ENCODE data around the gene HECW1.
"Not testable (repeated sequence)": the region's sequence is repeated elsewhere in the genome, so short reads cannot be mapped to it uniquely, and the experiment has no call there.

Gene HECW1

DNA sequence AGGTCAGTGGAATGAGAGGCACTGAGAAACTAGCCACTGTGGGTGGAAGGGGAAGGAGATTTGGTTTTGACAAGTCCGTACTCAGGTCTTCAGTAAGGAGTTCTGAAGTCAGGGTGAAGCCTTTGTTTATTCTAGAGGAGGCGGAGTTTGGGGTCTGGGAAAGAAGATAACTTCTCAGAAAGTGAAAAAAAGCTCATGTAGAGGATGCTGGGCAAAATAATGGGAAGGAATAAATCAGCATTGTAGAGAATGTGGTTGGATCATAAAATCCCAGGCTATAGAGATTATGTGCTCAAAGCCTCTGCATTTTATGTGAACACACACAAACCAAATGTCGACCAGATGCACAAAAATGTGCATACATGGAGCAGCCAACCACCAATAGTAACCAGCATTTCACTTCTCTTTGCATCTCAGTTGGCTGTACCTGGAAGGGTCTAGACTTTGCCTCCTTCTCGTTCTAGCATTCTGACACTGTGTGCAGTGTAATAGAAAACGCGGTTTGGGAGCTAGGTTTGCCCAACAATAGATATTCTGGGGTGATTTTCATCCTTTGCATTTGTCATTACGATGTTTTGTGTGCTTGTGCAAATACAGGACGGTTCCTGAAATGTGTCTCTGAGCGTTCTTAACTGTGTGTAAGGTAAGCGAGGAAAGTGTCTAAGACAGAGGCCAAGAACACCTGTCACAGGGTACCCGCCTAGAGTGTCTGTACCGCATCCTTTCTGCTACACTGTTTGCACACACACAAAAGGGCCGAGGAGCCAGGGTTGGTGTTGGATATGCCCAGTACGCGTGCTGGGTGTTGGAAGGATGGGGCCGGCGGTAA lies 603 bp upstream of the HECW1 start:
- peak in 2 of 51 donors; percentile 43 to 57 for DNase-seq

DNA sequence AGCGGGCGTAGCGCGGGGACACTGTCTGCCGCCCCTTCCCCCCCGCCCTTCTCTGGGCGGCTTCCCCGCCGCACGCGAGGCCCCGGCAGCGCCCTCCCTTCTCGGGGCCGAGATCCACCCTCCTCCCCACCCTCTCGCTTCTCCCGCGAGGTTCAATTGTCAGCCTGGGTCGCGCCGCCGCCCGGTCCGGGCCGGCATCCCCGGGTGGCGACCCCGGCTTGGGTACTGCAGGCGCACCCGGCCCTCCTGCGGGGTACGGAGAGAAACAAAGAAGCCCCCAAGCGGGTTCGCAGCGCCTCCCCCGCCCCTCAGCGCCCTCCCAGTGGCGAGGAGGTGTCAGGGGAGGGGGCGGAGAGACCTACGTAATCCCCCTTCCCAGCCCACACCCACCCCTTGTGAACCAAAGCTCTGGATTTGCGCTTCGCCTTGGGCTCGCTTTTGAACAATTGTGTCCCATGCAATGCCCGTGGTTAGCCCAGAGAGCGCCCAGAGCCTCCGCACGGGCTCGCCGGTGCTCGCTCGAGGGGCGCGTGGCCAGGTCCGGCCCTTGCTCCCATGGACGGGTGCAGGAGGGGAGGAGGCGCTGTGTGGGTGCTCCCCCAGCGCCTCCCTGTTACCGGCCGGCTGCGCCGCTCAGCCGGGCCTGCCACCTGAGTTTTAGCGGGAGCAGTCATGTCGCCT lies 634 bp downstream of the HECW1 start:
- DNase-seq = peak in 23 of 51 donors; percentile 4 to 69 (median 24)

DNA sequence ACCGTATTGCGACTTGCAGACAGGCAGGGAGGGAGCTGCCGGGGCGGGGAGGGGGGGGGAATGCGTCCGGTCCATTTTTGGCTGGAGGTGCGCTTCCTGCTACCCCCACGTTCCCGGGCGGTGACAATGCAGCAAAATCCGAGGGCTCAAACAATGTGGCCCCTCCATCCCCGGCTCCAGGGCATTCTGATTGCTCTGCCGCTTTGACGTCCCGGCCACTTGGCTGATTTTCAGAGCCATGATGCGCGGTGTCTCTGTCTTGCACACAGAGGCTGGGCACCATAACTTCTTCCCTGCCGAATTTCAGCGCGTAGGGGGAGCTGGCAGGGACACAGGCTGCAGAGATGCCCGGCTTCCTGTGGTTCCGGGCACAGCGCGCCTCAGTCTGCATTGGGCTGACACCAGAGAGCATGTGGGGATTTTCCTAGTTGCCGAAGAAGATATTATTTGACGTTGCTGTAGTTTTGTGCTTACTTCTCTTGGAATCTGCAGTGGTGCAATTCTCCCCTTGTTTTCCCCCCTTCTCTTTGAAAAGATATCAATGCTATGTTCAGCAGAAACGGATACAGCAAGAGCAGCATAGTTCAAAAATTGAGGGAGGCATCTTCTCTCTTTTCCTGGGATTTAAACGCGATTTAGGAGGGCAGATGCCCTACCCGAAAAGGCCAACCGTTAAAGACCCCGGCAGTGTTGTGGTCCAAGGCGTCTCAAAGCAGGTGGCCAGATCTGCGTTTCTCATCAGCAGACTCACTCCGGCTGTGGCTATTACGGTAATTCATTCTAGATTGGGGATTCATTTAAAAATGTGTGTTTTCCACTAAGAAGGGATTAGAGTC lies 1.4 kb downstream of the HECW1 start:
- peak in 13 of 51 donors; percentile 6 to 69 (median 20) for DNase-seq

DNA sequence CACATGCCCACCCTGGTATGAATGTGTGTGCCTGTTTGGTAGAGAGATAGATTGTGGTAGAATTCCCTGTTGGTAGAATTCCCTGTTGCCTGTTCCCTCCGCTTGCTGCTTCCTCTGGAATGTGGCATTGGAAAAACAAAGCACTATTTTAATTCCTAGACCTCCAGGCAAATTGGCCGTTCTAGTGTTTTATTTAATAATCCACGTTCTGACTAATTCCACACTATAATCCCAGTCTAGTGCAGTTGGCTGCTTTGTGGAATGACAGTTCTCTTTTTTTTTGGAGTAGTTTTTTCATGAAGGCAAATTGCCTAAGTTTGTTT lies 2.0 kb downstream of the HECW1 start:
- no peak for DNase-seq

DNA sequence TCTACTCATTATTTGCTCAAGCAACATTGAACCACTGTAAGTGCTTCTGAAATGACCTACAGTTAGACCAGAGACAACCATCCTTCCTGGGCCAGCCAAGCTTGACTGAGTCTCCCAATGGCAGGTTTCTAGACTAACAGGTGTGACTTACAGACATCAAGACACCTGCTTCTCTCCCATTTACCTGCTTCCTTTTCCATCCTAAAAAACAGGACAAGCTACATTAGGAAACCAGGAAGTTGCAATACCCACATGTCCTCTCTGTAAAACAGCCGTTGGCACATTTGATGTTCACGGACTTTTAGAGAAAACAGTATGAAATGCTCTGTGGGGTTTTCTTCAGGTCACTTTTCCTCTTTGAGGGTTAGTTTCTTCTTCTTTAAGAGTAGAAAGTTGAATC lies 4.0 kb downstream of the HECW1 start:
- DNase-seq = no peak

DNA sequence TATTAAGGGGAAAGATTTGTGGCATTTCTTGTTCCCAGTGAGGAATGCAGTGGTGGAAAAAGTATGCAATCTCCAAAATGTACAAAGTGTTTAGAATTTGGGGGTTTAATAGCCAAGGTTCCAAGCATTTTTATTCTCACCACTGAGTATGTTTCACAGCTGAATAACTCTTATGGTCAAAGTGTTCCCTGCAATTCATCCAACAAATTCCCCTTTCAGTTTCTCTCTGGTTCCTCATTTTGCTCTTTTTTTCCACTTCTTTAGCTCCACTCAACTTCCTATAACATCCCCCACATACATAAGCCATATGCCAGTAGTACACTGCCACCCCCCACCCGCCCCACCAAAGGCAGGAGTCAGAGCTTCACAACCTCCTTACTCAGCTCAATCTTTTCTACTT lies 4.6 kb downstream of the HECW1 start:
- DNase-seq = no peak

DNA sequence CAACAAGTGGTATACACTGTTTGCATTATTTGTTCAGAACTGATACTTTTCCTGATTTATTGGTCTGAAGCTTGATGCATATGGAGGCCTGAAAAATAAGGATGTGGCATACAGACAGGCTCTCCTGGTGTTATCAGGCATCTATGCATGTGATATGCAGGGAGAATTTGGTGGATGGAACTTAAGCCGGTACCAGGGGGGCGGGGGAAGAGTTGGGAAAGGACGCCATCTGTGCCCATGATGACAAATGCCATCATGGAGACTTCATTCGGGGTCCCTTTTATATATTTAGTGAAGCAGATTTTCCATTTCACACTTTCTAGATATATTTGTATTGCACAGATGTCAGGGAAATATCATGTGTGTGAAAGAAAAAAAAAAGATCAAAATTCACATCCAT lies 5.4 kb downstream of the HECW1 start:
- no peak for DNase-seq

DNA sequence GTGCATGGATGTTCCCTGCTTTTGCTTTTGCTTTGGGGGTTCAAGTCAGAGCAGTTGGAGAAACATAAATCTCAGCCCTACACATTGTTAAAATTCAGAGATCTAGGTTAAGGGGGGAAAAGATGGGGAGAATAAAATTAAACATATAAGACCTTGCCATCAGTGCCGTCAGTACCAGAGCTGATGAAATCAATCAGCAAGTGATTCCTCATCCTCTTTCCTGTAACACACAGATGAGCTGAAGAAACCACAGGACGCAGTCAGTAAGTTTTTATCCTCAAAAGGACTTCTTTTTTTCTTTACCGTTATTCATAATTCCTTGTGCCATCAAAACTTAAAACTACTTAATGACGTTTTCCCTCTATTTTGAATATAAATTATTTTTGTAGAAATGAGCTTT lies 5.9 kb downstream of the HECW1 start:
- no peak for DNase-seq

DNA sequence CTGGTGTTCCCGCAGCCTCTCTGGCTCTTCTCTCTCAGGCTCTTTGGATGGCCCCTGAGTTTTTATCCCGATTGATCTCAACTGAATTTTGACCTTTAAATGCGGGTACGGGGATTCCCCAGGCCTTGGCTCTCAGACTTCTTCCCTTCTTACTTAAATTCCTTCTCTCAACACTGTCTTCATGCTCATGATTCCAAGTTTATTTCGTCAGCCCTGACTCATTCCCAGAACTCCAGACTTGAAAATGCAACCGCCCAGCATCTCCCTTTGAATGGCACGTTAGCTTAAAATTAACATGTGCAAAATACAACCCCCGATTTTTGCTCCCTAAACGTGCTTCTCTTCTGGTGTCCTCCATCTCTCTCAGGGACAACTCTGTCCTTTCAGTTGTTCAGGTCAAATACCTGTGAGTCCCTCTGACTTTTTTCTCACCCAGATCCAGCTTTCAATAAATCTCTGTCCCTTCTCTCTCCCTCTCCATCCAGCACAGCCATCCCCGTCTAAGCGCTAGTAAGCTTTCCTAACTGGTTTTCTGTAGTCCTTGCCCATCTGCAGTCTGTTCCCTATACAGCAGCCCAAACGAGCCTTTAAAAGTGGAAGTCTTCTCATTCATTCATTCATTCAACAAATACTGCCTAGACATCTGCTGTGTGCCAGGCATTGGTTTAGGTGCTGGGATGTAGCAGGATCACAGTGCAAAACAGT lies 7.1 kb downstream of the HECW1 start:
- no peak for DNase-seq

DNA sequence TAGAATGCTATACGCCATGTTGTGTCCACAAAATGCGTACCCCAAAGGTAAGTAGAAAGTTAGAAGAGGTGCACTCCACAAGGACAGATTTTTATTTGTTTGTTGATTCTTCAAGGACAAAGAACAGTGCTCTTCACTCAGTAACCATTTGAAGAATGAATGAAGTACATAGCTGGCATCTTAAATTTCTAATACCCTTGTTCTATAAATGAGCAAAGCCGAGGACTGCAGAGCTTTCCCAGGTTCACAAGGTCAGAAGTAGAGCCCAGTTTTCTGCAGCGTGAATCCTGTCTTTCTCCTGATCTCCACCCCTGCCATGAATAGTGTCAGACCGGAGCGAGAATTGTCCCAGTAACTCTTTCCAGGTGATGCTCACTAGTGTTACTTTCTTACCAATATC lies 9.5 kb downstream of the HECW1 start:
- no peak for DNase-seq

DNA sequence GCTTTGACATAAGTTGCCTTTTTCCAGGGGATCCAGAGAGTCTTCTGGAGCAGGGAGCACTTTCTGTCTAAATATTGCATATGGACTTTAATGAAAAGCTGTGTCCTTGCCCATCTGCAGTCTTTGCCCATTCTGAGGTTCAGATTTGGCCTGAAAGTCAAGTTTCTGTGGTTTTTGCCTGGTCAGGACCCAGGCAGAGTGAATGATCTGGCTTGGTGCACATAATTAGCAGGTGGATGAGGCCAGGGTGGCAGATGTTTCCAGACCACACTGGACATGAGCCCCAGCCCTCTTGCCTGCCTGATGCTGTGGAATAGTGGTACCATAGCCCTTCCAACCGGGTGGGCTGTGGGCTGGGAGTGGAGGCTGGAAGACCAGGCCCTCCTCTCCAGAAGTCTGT lies 11.0 kb downstream of the HECW1 start:
- DNase-seq = no peak

DNA sequence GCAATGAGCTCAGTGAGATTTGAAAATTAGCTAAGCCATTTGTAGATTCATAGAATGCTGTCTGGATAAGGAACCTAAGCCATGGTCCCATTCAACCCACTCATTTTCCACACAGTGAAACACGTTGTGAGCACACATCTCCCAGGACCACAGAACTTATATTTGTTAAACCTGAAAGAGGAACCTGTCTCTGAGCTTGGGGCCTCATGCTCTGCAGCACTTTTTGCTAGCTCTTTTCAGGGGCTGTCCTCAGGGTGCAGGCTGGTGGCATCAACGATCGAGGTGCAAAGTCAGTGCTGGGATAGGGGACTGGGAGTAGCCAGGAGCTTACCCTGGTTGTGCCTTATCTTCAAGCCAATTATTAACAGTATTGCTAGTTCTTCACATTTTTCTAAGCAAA lies 11.9 kb downstream of the HECW1 start:
- DNase-seq = no peak

DNA sequence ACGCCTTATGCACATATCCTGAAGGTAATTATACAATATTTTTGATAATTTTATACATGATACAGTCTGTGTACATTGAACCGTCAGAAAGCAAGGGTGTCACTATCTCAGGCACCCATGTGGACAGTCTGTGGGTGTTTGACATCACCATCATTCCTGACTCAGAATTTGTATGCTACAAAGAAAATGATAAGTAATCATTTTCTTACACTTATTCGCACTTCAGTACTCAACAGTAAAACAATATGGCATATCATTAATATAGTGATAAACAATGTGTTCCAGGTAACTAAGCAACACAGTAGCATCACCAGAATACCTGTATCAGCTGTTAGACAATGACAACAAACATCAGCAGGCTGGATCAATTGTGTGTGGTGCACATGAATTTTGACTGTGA lies 17.9 kb downstream of the HECW1 start:
- no peak for DNase-seq

DNA sequence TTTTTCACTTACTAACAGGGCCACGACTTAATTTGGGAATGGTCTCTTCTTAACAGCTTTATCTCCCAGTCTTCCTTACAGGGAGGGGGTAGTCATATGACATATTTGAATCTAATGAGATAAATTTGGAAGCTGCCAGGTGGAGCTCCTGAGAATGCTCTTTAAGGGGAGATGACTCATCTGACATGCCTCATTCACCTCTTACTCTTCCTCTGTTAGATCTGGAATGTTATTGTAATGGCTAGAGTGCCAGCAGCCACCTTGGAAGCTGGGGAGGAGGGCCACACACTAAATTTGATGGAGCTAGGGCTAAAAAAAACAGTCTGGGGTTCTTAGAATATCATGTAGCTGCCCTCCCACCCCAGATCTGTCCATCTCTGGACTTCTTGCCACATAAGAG lies 22.7 kb downstream of the HECW1 start:
- no peak for DNase-seq

DNA sequence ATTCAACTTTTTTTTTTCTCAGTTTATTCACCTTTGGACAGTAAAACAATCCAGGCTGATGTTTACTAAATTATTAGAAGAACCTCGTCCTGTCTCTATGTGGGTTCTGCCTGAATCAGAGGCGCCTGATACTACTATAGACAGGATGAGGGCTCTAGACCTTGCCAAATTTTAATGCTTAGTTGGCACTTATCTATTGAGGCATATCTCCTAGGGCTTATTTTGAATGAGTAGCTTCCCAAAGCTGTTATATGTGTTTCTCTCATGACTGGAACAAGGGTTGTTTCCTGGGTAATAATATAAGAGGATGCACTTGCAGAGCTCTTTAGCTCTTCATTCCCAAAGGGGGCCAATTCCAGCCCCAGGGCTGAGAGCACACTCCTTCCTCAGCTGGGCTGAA lies 23.6 kb downstream of the HECW1 start:
- no peak for DNase-seq

DNA sequence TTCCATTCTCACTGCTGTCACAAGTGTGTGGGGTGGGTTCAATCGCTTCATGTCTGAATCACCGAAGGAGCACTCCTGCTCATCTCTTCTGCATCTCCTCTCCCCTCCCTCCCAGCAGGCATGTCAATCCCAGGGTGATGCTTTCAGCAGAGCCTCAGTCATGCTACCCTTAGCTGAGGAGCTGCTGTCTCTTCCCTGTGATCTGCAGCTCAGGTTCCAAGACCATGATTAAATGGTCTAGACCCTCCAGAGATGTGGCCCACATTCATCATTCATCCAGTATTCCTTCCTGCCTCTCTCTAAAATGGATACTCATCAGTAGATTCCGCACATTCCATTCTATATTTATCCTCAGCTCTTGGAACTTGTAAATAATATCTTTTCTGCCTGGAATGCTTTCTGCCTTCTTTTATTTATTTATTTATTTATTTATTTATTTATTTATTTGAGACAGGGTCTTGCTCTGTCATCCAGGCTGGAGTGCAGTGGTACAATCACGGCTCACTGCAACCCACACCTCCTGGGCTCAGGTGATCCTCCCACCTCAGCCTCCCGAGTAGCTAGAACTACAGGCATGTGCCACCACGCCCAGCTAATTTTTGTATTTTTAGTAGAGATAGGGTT lies 24.8 kb downstream of the HECW1 start:
- not testable (repeated sequence) for DNase-seq

DNA sequence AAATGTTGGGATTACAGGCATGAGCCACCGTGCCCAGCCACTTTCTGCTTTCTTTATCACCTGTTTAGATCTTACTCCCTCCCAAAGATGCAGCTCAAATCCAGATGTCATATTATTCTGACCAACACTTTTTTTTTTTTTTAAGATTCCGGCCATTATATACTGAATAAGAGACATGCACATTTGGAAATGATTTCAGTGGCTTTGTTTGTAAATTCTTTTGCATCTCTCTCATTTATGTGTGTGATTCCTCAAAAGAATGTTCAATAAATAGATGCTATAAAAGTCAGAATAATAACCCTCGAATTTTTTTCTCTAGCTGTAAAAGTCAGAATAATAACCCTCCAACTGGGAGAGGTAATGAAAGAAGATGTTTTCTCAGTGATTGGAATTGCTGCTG lies 25.4 kb downstream of the HECW1 start:
- no peak for DNase-seq

DNA sequence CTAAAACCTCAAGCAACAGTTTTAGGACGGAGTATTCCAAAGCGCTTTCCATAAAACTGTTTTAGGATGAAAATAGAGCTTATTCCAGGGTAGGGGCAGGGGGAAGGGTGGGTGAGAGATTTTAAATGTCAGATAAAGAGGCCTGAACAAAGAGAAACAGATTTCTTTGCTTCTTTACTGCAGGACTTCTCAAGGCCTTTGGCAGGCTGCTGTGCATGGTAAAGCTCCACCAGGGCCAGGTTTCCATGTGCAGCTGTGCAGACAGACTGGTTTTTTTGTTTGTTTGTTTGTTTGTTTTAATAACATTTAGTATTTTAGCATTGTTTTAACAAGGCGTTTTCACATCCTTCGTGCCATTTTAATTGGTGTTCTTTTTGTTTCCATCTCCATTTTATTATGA lies 26.3 kb downstream of the HECW1 start:
- no peak for DNase-seq

DNA sequence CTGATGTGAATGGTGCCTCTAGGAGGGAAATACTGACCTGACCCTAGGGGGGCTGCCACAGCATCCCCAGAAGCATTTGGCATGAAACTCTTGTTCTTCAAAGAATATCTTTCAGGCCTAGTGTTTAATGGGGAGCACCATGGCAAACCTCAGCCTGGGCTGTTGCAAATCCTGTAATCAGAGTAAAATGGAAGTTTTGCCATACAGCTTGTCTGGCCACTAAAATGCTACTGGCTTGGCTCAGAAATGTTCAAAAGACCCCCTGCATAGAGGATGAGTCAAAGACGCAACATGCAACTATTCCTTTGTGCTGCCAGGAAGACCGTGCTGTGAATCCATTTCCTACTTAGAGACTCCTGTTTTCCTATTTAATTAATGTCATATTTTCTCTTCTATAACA lies 26.7 kb downstream of the HECW1 start:
- DNase-seq = no peak

DNA sequence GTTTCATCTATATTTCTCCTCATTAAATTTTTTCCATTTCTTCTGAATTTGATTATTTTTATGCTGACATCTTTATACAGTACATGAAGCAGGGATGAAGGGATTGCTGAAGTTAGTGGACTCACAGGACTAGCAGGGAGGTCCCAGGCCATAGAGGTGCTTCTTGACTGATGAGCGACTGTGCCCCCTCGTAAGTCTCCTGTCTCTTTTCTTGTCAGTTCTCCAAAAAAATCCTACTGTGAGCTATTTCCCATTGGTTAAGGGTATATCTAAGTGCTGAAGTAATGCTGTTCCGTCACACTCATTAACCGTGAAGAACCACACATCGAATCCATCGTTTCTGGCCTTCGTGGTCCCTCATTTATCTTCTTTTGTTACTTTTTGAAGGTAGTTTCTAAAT lies 27.7 kb downstream of the HECW1 start:
- DNase-seq = no peak

DNA sequence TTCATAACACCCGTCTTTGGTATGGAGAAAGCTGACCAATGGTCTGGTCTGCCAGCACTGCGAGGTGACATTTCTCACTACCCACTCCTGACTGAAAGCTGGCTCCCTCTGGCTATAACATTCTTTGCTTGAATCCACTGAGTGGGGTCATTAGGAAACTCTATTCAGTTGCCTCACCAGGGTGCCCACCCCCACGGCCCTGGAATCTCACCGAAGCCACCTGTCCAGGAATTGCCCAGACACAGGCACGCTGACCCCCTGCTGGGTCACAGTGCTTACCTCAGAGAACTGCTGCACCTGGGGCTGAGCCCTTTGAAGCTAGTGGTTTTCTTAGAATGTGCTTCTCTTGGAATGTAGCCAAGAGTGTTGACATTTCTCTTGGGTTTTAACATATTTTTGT lies 28.6 kb downstream of the HECW1 start:
- no peak for DNase-seq

Data from hypothalamus (tissue), 51 donors.